Cardiac muscle cell (in vitro differentiated cells and primary cell): ENCODE results near the gene PITX3. TPM values are rescaled to one million over a fixed set of nuclear protein-coding genes. Genes with fewer than 3 reads are reported as not detected.

Experiments
- DNase-seq, 2 donors: peaks; one replicate each; pipeline versions ENCODE4 v3.0.0 to v3.0.0-alpha.2; 2010 to 2017; ENCODE audit warnings: low read depth in 1 of 2, low spot score in 1 of 2
- H3K27ac ChIP-seq: fragments of 200-600 bp; sonication (generic); 2 replicates; pipeline ENCODE4 v1.5.1; 2016
- H3K27me3 ChIP-seq: fragments of 200-600 bp; sonication (generic); 2 replicates; pipeline ENCODE4 v1.6.0; 2016; ENCODE audit warnings: control low read depth
- H3K36me3 ChIP-seq: fragments of 200-600 bp; sonication (generic); 2 replicates; pipeline ENCODE4 v1.5.1; 2016; ENCODE audit warnings: control low read depth
- H3K4me1 ChIP-seq: fragments of 200-600 bp; sonication (generic); 2 replicates; pipeline ENCODE4 v1.8.1; 2017; ENCODE audit warnings: low read depth, mild to moderate bottlenecking, mixed run types
- H3K4me3 ChIP-seq: fragments of 200-600 bp; sonication (generic); 2 replicates; pipeline ENCODE4 v1.5.1; 2016; ENCODE audit warnings: mild to moderate bottlenecking
- H3K9me3 ChIP-seq: fragments of 200-600 bp; sonication (generic); 2 replicates; pipeline ENCODE4 v1.5.1; 2017; ENCODE audit warnings: low read depth, mild to moderate bottlenecking, control low read depth
- CTCF ChIP-seq: IDR thresholded peaks from 2 replicates; pipeline ENCODE4 v1.5.1; 2012; ENCODE audit warnings: low read depth, mild to moderate bottlenecking, low read length
- polyA plus RNA-seq: library from polyadenylated mRNA; unstranded; fragments of >200 nt; fragmentation: Nextera tagmentation; extraction: Ambion mirVana; gene quantifications from 2 replicates; pipeline ENCODE4 v1.2.1, GENCODE V29; 2016
- total RNA-seq: library from RNA; depleted of rRNA; stranded (reverse); fragments of >200 nt; gene quantifications from 2 replicates; pipeline ENCODE4 v1.2.3, GENCODE V29; 2016

PITX3 gene
- total and polyA plus RNA-seq, 2 experiments from 2014 or later = 7.9 to 14.3 TPM

DNA sequence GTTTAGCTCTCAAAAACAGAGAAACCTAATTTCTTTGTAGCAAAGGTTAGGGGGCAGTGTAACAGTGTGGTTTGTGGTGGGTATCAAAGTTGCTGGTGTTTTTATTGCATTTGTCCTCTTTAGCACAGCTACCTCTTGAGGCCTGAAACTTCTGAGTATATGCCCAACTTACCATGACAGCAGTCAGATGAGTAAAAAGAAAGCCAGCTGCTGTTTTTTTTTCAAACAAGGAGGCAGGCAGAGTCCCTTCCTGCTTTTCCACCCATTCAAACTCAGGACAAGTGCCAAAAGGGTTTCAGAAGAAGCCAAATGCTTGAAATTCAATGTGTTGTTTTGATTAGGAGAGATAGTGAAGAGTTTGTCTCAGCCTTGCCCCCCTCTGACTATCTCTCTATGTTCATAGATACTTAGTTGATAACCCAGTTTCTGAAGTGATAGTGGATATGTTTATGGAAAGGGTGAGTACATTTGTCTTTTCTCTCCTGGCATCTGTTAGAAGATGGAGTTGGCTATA lies 27.1 kb upstream of the PITX3 start:
- Histone ChIP-seq H3K4me1 (peaks cover 18% of the 10 kb centered on the region), H3K4me3 (no peak overlapping the region), H3K9me3 (no peaks in the 10 kb centered on the region), H3K27ac (peak overlapping the region; percentile 83), H3K27me3 (no peaks in the 10 kb centered on the region), H3K36me3 (peaks cover 3% of the 10 kb centered on the region)
- peak in 1 of 2 donors; percentile 56 for DNase-seq
- no peak for TF ChIP-seq CTCF

GRCh38 chr10:102267748-102268147 lies 26.4 kb upstream of the PITX3 start:
- Histone ChIP-seq H3K4me1 (peaks cover 18% of the 10 kb centered on the region), H3K9me3 (no peaks in the 10 kb centered on the region), H3K27me3 (no peaks in the 10 kb centered on the region), H3K27ac (peak overlapping the region; percentile 83), H3K36me3 (peaks cover 3% of the 10 kb centered on the region), H3K4me3 (no peak overlapping the region)
- peak in 1 of 2 donors; percentile 60 for DNase-seq
- TF ChIP-seq CTCF = no peak

DNA sequence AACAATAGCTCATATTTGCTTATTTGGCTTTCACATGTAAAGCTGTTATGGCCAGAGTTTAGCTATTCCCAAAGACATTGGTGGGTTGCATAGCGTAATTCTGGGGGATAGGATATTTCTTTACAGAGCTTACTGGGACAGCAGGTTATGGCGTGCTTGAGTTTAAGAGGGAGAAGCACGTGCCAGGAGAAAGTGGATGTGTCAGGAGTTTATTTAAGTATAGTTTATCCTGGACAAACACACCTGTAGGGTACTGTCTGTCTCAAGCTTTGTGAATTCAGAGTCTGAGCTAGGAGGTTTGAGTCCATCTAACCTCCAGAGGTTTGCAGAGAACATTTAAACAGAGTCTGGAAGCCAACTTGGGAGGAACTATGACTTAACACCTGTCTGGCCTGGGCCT lies 25.4 kb upstream of the PITX3 start:
- Histone ChIP-seq H3K4me3 (no peak overlapping the region), H3K27me3 (no peaks in the 10 kb centered on the region), H3K36me3 (peaks cover 8% of the 10 kb centered on the region), H3K9me3 (no peaks in the 10 kb centered on the region), H3K27ac (peak overlapping the region; percentile 35), H3K4me1 (peaks cover 18% of the 10 kb centered on the region)
- no peak for TF ChIP-seq CTCF
- DNase-seq = no peak

- no peak for TF ChIP-seq CTCF
- H3K4me3 ChIP-seq = no peak overlapping the region
- no peaks in the 10 kb centered on the region for H3K9me3 ChIP-seq
- peaks cover 23% of the 10 kb centered on the region for H3K36me3 ChIP-seq
- H3K27me3 ChIP-seq = no peaks in the 10 kb centered on the region
- no peak overlapping the region for H3K27ac ChIP-seq
- H3K4me1 ChIP-seq = peaks cover 16% of the 10 kb centered on the region
- no peak for DNase-seq
Measured at GRCh38 chr10:102264371-102264770, 23.1 kb upstream of the PITX3 start.

DNA sequence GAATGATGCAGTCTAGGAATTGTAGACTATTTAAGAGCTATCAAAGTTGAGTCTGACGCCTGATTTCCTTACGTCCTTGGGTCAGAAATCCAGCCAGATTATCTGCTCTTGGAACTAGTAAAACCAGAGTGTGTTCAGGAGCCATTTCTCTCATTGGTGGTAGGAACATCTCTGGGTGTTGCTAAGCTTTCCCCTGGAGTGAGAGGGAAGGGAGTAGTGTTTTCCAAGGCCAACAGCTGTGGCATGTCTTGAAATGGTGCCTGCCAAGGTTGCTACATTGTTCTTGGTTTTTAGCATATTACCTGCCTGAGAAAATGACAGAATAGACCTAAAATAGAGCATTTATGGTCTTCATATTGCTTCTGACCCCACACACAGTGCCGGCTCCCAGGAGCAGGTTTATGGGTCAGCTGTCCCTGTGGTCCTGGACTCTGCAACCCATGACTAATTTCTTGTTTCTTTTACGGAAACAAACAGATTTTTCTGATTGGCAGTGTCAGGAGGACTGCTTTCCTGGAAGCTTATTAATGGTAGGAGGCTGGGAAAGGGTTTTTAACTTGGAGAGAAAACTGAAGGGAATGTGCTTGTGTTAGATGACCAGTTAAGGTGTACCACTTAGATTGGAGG lies 21.5 kb upstream of the PITX3 start:
- H3K27ac ChIP-seq = no peak overlapping the region
- H3K9me3 ChIP-seq = no peaks in the 10 kb centered on the region
- peaks cover 29% of the 10 kb centered on the region for H3K36me3 ChIP-seq
- H3K4me1 ChIP-seq = peaks cover under 1% of the 10 kb centered on the region
- H3K4me3 ChIP-seq = no peak overlapping the region
- TF ChIP-seq CTCF = no peak
- peak in 1 of 2 donors; percentile 18 for DNase-seq
- H3K27me3 ChIP-seq = no peaks in the 10 kb centered on the region
